Measurements from ENCODE around the gene OR4D5.

DNA sequence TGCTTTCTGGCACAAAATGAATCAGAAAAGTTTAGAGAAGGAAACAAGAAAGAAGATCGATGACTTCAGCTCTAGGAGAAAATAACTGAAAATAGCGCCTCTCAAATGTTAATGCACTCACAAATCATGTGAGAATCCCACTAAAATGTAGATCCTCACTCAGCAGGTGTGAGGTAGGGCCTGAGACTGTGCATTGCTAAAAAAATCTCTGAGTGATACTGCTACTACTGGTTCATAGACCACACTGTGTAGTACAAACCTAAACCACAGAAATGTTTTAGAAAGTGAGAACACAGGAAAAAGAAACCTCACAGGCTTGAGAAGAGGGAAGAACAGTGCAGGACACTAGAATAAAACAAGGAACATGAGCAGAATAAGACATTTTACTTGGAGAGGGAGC is 35.5 kb upstream of the OR4D5 start:
- TF ChIP-seq EZH2 (IDR thresholded peaks at IDR 0.05; ENCODE audit: low read length, missing control alignments) = no peak
- TF ChIP-seq, protein P1, sequence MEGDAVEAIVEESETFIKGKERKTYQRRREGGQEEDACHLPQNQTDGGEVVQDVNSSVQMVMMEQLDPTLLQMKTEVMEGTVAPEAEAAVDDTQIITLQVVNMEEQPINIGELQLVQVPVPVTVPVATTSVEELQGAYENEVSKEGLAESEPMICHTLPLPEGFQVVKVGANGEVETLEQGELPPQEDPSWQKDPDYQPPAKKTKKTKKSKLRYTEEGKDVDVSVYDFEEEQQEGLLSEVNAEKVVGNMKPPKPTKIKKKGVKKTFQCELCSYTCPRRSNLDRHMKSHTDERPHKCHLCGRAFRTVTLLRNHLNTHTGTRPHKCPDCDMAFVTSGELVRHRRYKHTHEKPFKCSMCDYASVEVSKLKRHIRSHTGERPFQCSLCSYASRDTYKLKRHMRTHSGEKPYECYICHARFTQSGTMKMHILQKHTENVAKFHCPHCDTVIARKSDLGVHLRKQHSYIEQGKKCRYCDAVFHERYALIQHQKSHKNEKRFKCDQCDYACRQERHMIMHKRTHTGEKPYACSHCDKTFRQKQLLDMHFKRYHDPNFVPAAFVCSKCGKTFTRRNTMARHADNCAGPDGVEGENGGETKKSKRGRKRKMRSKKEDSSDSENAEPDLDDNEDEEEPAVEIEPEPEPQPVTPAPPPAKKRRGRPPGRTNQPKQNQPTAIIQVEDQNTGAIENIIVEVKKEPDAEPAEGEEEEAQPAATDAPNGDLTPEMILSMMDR (conservative IDR thresholded peaks at IDR 0.05 in 1 of 2, IDR thresholded peaks at IDR 0.05 in 1 of 2; ENCODE audit: low read depth in 1 of 2, low read length in 2 of 2) = no peak
